IMR-90 (cell line): ENCODE results near the gene PADI6. TPM values are rescaled to one million over a fixed set of nuclear protein-coding genes. Genes with fewer than 3 reads are reported as not detected.
A peak's percentile ranks its signal among the peaks of the same experiment; 100 is the strongest.

Experiments
- ATAC-seq: fragments of 200-7000 bp; cut with Tn5 transposase; 2 replicates; pipeline ENCODE4 v1.9.1; 2020; ENCODE audit warnings: low read depth, mild to moderate bottlenecking, moderate library complexity
- BruUV-seq: library from RNA; stranded (reverse); fragments of 400-500 nt; replicated peaks from 2 replicates; lab custom pipeline; 2021; lab: Mats Ljungman, UMichigan
- CTCF ChIA-PET: fragments of 300-600 bp; formaldehyde crosslinking; extraction: SDS; loops from one replicate; lab custom pipeline; 2021; ENCODE audit warnings: antibody characterized with exemption; lab: Yijun Ruan, JAX
- POLR2A ChIA-PET: fragments of 300-600 bp; sonication (Branson Sonifier 250); formaldehyde crosslinking; loops from one replicate; lab custom pipeline; 2022; ENCODE audit warnings: antibody characterized with exemption; ENCODE audit not compliant: unreplicated experiment; lab: Charles Lee
- DNase-seq: peaks from one replicate; pipeline ENCODE4 v3.0.0; 2013
- H2AFZ ChIP-seq: replicated peaks from 2 replicates; pipeline ENCODE3; 2013; ENCODE audit warnings: low read length, mild to moderate bottlenecking; ENCODE audit not compliant: poor library complexity
- H2AK5ac ChIP-seq: 2 replicates; pipeline ENCODE4 v1.6.1; 2013; ENCODE audit warnings: low read depth, low read length, inconsistent platforms
- H2AK9ac ChIP-seq: replicated peaks from 2 replicates; pipeline ENCODE3; 2013; ENCODE audit warnings: mild to moderate bottlenecking, low read depth, low read length, moderate library complexity; ENCODE audit not compliant: poor library complexity
- H2BK120ac ChIP-seq: 2 replicates; pipeline ENCODE4 v1.6.1; 2013; ENCODE audit warnings: low read depth, low read length, inconsistent platforms
- H2BK15ac ChIP-seq: 3 replicates; pipeline ENCODE4 v1.6.1; 2013; ENCODE audit warnings: low read depth, low read length, inconsistent platforms
- H2BK20ac ChIP-seq: 2 replicates; pipeline ENCODE4 v1.6.1; 2013; ENCODE audit warnings: low read depth, mild to moderate bottlenecking, inconsistent platforms, low read length, moderate library complexity
- H2BK5ac ChIP-seq: 2 replicates; pipeline ENCODE4 v1.6.1; 2013; ENCODE audit warnings: mild to moderate bottlenecking, low read depth, low read length, inconsistent platforms; ENCODE audit not compliant: poor library complexity, severe bottlenecking
- H3K14ac ChIP-seq: replicated peaks from 2 replicates; pipeline ENCODE4 v1.6.1; 2013; ENCODE audit warnings: low read depth, low read length, inconsistent platforms
- H3K18ac ChIP-seq: 2 replicates; pipeline ENCODE4 v1.6.1; 2013; ENCODE audit warnings: low read depth, low read length, control low read depth
- H3K23ac ChIP-seq: 2 replicates; pipeline ENCODE4 v1.6.1; 2013; ENCODE audit warnings: low read depth, low read length, inconsistent platforms
- H3K27ac ChIP-seq: 2 replicates; pipeline ENCODE4 v1.5.1; 2013; ENCODE audit warnings: mild to moderate bottlenecking, control low read depth, low read length; ENCODE audit not compliant: insufficient read depth
- H3K27me3 ChIP-seq: 2 replicates; pipeline ENCODE4 v1.6.1; 2013; ENCODE audit warnings: low read length; ENCODE audit not compliant: control insufficient read depth, insufficient read depth
- H3K36me3 ChIP-seq: 2 replicates; pipeline ENCODE4 v1.6.1; 2013; ENCODE audit warnings: low read length, mixed read lengths; ENCODE audit not compliant: control insufficient read depth, insufficient read depth
- H3K4ac ChIP-seq: 2 replicates; pipeline ENCODE4 v1.6.1; 2013; ENCODE audit warnings: low read depth, low read length, inconsistent platforms
- H3K4me1 ChIP-seq: 2 replicates; pipeline ENCODE4 v1.6.1; 2013; ENCODE audit warnings: low read length, mixed read lengths; ENCODE audit not compliant: control insufficient read depth, insufficient read depth
- H3K4me2 ChIP-seq: 2 replicates; pipeline ENCODE4 v1.6.1; 2013; ENCODE audit warnings: low read depth, mild to moderate bottlenecking, control low read depth, low read length, moderate library complexity
- H3K4me3 ChIP-seq: 2 replicates; pipeline ENCODE4 v1.5.1; 2013; ENCODE audit warnings: low read depth, mild to moderate bottlenecking, control low read depth, low read length, moderate library complexity; ENCODE audit not compliant: insufficient read depth
- H3K56ac ChIP-seq: 2 replicates; pipeline ENCODE4 v1.6.1; 2013; ENCODE audit warnings: low read length, inconsistent platforms; ENCODE audit not compliant: insufficient read depth; ENCODE audit errors: extremely low read depth
- H3K79me1 ChIP-seq, 2 experiments: 2 replicates each; pipeline ENCODE4 v1.6.1; 2013; ENCODE audit warnings: low read length in 2 of 2, inconsistent platforms in 1 of 2, low read depth in 1 of 2
- H3K9ac ChIP-seq: 2 replicates; pipeline ENCODE4 v1.6.1; 2013; ENCODE audit warnings: low read depth, low read length, control low read depth
- H3K9me1 ChIP-seq: 2 replicates; pipeline ENCODE4 v1.6.1; 2013; ENCODE audit warnings: low read length, inconsistent platforms; ENCODE audit not compliant: insufficient read depth
- H3K9me3 ChIP-seq: 2 replicates; pipeline ENCODE4 v1.6.1; 2013; ENCODE audit warnings: low read length; ENCODE audit not compliant: control insufficient read depth, insufficient read depth
- H4K20me1 ChIP-seq: 2 replicates; pipeline ENCODE4 v1.6.1; 2013; ENCODE audit warnings: low read length, inconsistent platforms; ENCODE audit not compliant: insufficient read depth
- H4K5ac ChIP-seq: 2 replicates; pipeline ENCODE4 v1.6.1; 2013; ENCODE audit warnings: mild to moderate bottlenecking, low read depth, low read length, control low read depth
- H4K8ac ChIP-seq, 2 experiments: 2 replicates each; pipeline ENCODE4 v1.6.1; 2013; ENCODE audit warnings: low read depth in 2 of 2, low read length in 2 of 2, control low read depth in 1 of 2, inconsistent platforms in 1 of 2
- H4K91ac ChIP-seq: 2 replicates; pipeline ENCODE4 v1.6.1; 2013; ENCODE audit warnings: low read depth, low read length, inconsistent platforms; ENCODE audit not compliant: insufficient read depth
- POLR2A ChIP-seq: IDR thresholded peaks from 2 replicates; pipeline ENCODE4 v1.6.1; 2012; ENCODE audit warnings: mild to moderate bottlenecking, low read depth, low read length
- WGBS, 2 experiments: methylation state at CpG; one replicate each; pipeline versions ENCODE4 v1.1.5 to v1.1.7; 2013; ENCODE audit warnings: missing lambda C conversion rate in 2 of 2; ENCODE audit not compliant: insufficient read length in 1 of 2; ENCODE audit errors: extremely low coverage in 2 of 2; 5-methylcytosine and 5-hydroxymethylcytosine counted together
- dilution Hi-C: fragments of 300-500 bp; cut with HindIII; formaldehyde crosslinking; loops from one replicate; pipeline ENCODE4 v1.14.3; 2018; ENCODE audit warnings: low sequenced_read_pairs; ENCODE audit not compliant: unreplicated experiment
- in situ Hi-C: fragments of 300-500 bp; cut with MboI; formaldehyde crosslinking; loops from 3 replicates; pipeline ENCODE4 v1.14.3; 2019; ENCODE audit warnings: low sequenced_read_pairs, inconsistent platforms, mixed read lengths
- intact Hi-C: fragments of 100-400 bp; cut with micrococcal nuclease; formaldehyde crosslinking; loops from 2 replicates; pipeline ENCODE4 v1.10.0; 2022
- polyA plus RNA-seq, 3 experiments: library from polyadenylated mRNA; depleted of rRNA; stranded (reverse); fragments of >200 nt; gene quantifications; 2 replicates each; pipeline ENCODE4 v1.2.3, GENCODE V29; 2012; ENCODE audit warnings: low replicate concordance in 1 of 3
- total RNA-seq: library from RNA; depleted of rRNA; stranded (reverse); fragments of >200 nt; gene quantifications from 2 replicates; pipeline ENCODE4 v1.2.3, GENCODE V29; 2012

The PADI6 gene
- total and polyA plus RNA-seq, 2 of the 4 experiments (the other 2 are of a cell fraction), result not detected

DNA sequence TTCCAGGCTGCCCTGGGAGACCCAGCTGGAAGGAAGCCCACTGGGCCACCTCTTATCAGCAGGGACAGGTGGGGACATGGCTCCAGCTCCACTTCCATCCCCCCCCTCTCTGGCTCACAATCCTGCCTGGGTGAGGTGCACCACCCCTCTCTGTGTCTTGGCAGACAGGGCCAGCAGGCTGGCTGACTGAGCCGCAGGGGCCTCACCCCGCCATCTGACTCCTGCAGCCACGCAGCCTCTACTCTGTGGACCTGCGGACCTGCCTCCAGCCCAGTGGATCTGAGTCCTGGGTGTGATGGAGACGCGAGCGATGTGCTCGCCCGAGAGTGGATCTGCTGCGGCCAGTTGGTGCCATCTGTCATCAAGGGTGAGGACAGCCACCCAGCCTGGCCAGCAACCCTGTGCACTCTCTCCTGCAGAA, 37.4 kb downstream of the PADI6 start:
- no peaks in the 10 kb centered on the region for H3K9me3 ChIP-seq
- H2AFZ ChIP-seq, result no peak overlapping the region
- in situ Hi-C loops, result loop anchor here (5.0 kb wide), 2 partner anchors 282 to 347 kb away; no protein-coding TSS in a partner anchor
- no peak overlapping the region for H3K4ac ChIP-seq
- no peak overlapping the region for H4K5ac ChIP-seq
- no peak overlapping the region for H2AK5ac ChIP-seq
- no peak overlapping the region for H3K18ac ChIP-seq
- no peak overlapping the region for H4K8ac ChIP-seq
- H3K9ac ChIP-seq, result no peak overlapping the region
- H3K56ac ChIP-seq, result no peak overlapping the region
- H3K4me2 ChIP-seq, result no peak overlapping the region
- H2BK5ac ChIP-seq, result no peak overlapping the region
- no peak overlapping the region for H4K91ac ChIP-seq
- ChIA-PET CTCF (no interaction called here), POLR2A (no interaction called here)
- DNase-seq (no peak), ATAC-seq (no peak)
- intact Hi-C loops, result loop anchor here (5.0 kb wide), 1 partner anchor 172 kb away; no protein-coding TSS in a partner anchor
- no peak overlapping the region for H2BK120ac ChIP-seq
- no peak overlapping the region for H3K4me3 ChIP-seq
- H3K23ac ChIP-seq, result no peak overlapping the region
- peaks cover 14% of the 10 kb centered on the region for H4K20me1 ChIP-seq
- 94% methylated on average over 7 of the region's 10 CpGs; no CpG with 5 or more reads in 1 of the 2 experiments for WGBS, 2 experiments
- peaks cover 4% of the 10 kb centered on the region for H3K4me1 ChIP-seq
- H3K27ac ChIP-seq, result no peak overlapping the region
- dilution Hi-C loops, result no loop called here
- no peak overlapping the region for H2BK20ac ChIP-seq
- H2AK9ac ChIP-seq, result peak overlapping the region; percentile 28
- H3K36me3 ChIP-seq, result peaks cover 52% of the 10 kb centered on the region
- H2BK15ac ChIP-seq, result no peak overlapping the region
- no peak overlapping the region for H3K14ac ChIP-seq
- BruUV-seq, result no TSS peak
- H3K79me1 ChIP-seq, result peaks cover under 1 to 30% of the 10 kb centered on the region in 2 experiments; a peak in 3 of 4 replicates
- TF ChIP-seq POLR2A, result no peak
- H3K27me3 ChIP-seq, result no peaks in the 10 kb centered on the region
- peaks cover 2% of the 10 kb centered on the region; the same call in 1 of the 2 replicates for H3K9me1 ChIP-seq
